GM20000 (cell line): ENCODE data around the gene HK3.

Experiments used
- DNase-seq: peaks from one replicate; pipeline ENCODE4 v3.0.0; 2012; ENCODE audit warnings: low spot score
- CTCF ChIP-seq: IDR thresholded peaks from 2 replicates; pipeline ENCODE4 v1.5.1; 2012; ENCODE audit warnings: mild to moderate bottlenecking, control low read depth; ENCODE audit errors: extremely low read depth, missing control alignments

The HK3 gene

GRCh38 chr5:176870110-176870591 lies 29.0 kb downstream of the HK3 start:
- no peak for DNase-seq
- no peak for TF ChIP-seq CTCF

- no peak for DNase-seq
- TF ChIP-seq CTCF: no peak
Observed at GRCh38 chr5:176869501-176870109, 29.5 kb downstream of the HK3 start.

GRCh38 chr5:176868731-176869130 lies 30.4 kb downstream of the HK3 start:
- no peak for TF ChIP-seq CTCF
- no peak for DNase-seq

GRCh38 chr5:176868126-176868525 lies 31.0 kb downstream of the HK3 start:
- TF ChIP-seq CTCF: no peak
- DNase-seq: no peak

GRCh38 chr5:176866707-176867310 lies 32.3 kb downstream of the HK3 start:
- no peak for TF ChIP-seq CTCF

GRCh38 chr5:176865964-176866363 lies 33.2 kb downstream of the HK3 start:
- DNase-seq: no peak
- TF ChIP-seq CTCF: no peak

More at GRCh38 chr5:176866707-176867310, 32.3 kb downstream of the HK3 start:
- DNase-seq: no peak

- no peak for TF ChIP-seq CTCF
- no peak for DNase-seq
Observed at GRCh38 chr5:176864755-176865154, 34.4 kb downstream of the HK3 start.
